GM18951 (cell line): ENCODE data around the gene SASH1.

ENCODE experiments used
- POLR2A ChIP-seq: IDR thresholded peaks from 4 replicates; pipeline ENCODE4 v1.6.1; 2011; ENCODE audit warnings: mild to moderate bottlenecking; ENCODE audit not compliant: insufficient read length, insufficient read depth; ENCODE audit errors: extremely low read depth
- in situ Hi-C: fragments of 300-500 bp; cut with MboI; formaldehyde crosslinking; loops from one replicate; pipeline ENCODE4 v1.12.0; 2022; ENCODE audit warnings: low sequenced_read_pairs, mixed read lengths, inconsistent platforms; ENCODE audit not compliant: unreplicated experiment

SASH1 gene

DNA sequence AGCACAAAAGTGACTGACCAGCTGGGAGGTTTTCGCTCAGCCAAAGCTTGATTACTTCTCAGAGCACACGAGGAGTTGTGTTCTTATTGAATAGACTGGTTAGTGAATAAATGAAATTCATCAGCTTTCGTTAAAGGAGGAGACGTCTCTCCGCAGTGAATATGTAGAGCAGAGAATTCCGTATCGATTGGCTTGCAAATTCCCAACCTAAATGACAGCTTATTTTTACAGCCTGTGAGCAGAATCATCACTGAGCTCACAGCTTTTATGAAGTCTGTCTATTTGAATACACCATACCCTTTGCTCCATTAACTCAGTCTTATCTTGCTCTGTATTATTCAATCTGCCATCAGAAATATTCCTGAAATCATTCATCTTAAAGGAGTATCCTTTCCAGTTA lies 192.7 kb downstream of the SASH1 start:
- in situ Hi-C loops: no loop called here
- no peak for TF ChIP-seq POLR2A

DNA sequence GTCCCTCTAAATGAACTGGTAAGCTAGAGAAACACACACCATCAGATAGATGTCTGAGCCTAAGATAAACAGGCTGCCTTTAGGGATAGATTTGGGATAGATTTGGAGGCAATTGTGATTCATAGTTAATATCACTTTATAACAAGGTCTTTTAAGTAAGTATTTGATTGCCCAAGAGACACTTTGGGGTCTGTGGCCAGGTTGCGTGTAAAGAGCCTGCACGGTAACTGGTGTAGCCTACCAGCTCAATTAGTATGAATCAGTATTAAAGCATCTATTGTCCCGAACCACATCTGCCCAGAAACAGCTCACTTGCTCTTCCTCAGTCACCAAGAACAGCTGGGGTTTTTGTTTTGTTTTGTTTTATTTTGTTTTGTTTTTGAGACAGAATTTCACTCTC lies 193.3 kb downstream of the SASH1 start:
- in situ Hi-C loops: no loop called here
- TF ChIP-seq POLR2A: no peak

DNA sequence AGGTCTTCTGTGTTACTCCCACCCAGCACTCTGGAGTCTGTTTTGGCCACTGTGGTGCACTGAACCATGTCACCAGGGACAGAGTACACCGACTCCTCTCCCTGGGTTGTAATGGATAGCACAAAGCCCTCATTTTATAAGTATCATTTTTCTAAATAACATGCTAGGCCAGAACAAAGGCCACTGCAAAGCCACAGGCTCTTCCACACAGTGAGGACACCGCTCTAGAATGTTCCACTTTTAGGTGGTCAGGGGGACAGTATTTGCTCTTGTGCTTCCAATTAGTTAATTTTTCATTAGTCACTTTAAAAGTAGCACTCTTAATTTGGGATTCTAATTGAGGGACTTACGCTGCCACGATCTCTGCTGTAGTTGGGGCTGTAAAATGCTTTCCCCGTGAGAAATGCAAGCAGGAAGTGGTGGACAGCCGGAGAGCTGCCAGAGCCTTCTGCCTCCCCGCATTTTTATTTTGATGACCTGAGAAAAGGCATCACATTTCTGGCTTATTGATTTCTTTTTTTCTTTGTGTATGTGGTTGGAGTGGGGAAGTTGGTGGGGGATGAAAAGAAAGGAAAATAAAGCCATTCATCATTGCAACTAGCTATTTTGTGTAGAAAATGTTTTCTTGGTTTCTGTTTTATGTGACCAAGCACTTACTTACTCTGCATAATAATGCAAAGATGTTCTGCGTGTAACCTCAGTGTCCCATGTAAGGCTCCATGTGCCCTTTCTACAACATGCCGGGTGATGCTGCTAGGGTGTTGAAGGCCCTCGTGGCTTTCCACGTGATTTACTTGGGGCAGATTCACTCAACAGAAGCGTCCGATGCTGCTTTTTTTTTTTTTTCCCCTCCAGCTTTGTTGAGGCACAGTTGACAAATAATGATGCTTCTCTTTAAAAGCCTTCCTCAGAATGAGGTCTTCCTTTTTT lies 195.9 kb downstream of the SASH1 start:
- in situ Hi-C loops: no loop called here
- TF ChIP-seq POLR2A: no peak

DNA sequence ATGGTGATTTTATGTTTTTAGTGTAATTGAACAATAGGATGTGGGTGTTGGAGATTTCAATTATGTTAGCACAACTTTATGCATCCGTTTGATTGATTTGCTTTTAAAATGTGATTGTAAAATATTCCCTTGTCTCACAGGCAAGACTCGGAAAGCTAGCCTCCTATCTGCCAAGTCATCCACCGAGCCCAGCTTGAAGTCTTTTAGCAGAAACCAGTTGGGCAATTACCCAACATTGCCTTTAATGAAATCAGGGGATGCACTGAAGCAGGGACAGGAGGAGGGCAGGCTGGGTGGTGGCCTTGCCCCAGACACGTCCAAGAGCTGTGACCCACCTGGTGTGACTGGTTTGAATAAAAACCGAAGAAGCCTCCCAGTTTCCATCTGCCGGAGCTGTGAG lies 200.9 kb downstream of the SASH1 start:
- in situ Hi-C loops: no loop called here

DNA sequence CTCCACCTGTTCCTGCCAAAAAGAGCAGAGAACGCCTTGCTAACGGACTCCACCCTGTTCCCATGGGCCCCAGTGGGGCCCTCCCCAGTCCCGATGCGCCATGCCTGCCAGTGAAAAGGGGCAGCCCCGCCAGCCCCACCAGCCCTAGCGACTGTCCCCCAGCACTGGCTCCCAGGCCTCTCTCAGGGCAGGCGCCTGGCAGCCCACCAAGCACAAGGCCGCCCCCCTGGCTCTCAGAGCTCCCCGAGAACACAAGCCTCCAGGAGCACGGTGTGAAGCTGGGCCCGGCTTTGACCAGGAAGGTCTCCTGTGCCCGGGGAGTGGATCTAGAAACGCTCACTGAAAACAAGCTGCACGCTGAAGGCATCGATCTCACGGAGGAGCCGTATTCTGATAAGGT lies 201.8 kb downstream of the SASH1 start:
- in situ Hi-C loops: no loop called here
- TF ChIP-seq POLR2A: no peak

More for the DNA sequence above, 200.9 kb downstream of the SASH1 start:
- no peak for TF ChIP-seq POLR2A

DNA sequence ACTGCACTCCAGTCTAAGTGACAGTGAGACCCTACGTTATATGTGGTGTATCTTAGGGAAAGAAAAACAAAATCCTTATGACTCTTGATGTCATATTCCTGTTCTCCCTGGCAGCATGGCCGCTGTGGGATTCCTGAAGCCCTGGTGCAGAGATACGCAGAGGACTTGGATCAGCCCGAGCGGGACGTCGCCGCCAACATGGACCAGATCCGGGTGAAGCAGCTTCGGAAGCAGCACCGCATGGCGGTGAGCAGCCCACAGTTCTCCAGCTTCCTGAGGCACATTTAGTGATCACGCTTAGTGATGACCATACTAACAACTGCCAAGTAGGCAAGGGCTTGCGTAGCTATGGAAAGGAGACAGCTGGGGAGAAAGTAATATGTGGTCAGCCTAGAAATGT lies 203.3 kb downstream of the SASH1 start:
- in situ Hi-C loops: no loop called here

DNA sequence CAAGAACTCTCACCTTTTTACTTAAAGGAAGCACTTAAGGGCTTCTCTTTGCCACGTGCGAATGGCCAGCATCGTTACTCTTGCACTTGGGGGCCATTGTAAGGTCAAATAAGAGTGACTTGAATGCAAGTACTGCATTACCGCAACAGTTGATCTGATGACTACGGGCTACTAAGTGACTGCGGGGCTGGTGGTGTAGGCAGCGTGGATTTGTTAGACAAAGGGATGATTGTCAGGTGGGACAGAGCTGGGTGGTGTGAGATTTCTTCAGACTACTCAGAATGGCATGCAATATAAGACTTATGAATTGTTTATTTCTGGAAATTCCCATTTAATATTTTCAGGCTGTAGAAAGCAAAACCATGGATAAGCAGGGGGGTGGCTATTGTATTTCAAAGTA lies 204.5 kb downstream of the SASH1 start:
- in situ Hi-C loops: no loop called here
- no peak for TF ChIP-seq POLR2A

More for the DNA sequence above, 203.3 kb downstream of the SASH1 start:
- TF ChIP-seq POLR2A: no peak

DNA sequence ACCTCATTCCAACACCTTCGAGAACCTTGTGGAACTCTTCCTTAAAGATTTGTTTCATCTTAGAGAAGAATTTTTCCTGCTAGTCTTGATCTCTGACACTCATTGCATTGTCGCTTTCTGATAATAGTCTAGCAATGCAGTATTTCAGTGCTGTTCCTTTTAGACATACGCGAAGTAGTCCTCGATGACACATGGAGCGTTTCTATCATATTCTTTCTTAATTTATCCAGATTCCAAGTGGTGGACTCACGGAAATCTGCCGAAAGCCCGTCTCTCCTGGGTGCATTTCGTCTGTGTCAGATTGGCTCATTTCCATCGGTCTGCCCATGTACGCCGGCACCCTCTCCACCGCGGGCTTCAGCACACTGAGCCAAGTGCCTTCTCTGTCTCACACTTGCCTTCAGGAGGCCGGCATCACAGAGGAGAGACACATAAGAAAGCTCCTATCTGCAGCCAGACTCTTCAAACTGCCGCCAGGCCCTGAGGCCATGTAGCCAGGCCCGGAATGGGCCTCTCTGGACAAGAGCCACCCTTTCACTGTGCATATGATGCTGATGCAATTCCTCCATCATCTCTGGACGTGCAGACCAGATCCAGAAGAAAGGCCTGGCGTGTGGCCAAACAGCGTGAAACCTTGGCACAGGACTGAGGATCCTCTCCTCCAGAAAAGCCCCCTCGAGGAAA lies 205.6 kb downstream of the SASH1 start:
- TF ChIP-seq POLR2A: no peak
- in situ Hi-C loops: no loop called here

DNA sequence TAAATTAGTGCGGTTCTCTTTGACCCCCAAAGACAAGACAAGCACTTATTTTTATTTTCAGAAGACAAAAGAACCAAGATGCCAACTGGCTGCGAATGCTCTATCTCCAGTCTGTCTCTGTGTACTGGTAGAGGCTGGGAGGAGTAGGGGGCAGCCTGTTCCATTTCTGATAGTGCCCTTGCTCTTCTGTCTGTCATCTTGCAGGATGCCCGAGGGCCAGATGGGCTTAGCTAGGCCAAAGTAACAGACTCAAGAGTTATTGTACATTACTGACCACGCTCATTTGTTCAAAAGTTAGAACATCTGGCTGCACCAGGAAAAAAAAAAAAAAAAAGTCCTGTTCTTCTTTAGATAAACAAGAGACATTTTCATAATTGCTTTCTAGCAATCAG lies 206.1 kb downstream of the SASH1 start:
- in situ Hi-C loops: no loop called here
- no peak for TF ChIP-seq POLR2A

DNA sequence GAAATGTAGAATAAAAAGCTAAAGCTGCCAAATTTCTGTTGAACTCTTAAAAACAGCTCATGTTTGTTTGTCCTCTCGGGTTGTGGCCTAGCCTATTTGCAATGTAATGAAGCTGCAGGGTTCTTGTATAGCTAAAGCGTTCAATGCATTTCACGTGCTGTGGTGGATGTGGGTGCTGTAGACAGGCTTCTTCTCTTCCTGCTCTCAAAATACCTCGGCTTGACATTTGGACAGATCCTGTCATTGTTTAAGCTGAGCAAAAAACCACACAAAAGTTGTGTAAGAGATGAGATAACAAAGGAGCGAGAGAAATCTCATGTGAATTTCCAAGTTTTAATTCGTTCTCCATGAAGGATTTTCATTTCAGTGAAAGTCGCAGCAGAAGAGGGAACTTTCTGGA lies 207.9 kb downstream of the SASH1 start:
- TF ChIP-seq POLR2A: no peak
- in situ Hi-C loops: no loop called here

DNA sequence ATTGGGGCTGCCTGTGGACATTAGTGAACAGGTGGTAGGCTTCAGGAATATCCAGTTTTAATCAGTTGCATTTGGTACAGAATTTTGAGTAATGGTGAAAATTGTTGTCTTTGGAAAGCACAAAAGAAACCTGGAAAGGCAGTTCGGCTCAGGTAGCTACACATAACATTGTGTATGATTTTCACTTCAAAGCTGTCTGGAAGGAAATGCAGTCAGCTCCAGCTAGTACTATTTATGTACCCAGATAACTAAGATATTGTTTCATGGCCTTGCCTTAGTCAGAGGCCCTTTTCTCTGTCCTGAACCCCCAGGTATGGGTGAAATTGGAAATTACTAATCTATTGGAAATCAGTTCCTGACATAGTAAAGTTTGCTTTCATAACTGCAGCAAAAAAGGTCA lies 208.6 kb downstream of the SASH1 start:
- in situ Hi-C loops: no loop called here
- TF ChIP-seq POLR2A: no peak

DNA sequence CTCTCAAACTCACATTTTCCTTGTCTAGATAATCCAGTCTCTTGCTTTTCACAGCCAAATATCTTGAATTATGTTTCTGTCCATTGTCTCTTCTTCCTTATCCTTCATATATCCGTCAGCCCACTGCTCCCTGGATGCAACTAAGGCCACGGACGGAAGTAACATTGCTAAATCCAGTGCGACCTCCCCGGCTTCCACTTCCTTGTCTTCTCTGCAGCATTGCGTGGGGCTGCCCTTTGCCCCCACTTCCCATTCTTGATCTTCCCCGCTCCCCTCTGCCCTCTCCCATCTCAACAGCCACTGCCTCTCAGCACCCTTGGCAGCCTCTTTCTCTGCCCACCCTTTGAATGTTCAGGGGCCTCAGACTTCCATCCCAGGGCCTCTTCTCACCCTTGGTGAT lies 213.8 kb downstream of the SASH1 start:
- TF ChIP-seq POLR2A: no peak

DNA sequence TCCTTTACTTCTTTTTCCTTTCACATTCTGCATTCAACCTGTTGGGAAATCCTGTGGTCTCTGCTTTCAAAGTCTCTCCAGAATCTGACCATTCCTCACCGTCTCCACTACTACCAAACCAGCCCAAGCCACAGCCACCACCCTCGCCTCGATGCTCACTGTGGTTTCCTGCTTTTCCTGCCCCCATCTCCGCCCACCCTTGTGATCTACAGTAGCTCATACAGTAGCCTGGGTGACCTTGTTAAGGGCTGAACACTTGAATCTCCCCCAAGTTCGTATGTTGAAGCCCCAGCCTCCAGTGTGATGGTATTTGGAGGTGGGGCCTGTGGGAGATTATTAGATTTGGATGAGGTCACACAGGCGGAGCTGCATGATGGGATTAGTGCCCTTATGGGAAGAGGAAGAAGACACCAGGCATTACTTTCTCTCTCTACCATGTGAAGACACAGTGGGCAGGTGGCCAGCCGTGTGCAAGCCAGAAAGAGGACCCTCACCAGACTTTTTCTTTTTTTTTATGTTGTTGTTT lies 215.2 kb downstream of the SASH1 start:
- in situ Hi-C loops: no loop called here
- TF ChIP-seq POLR2A: no peak

More for the DNA sequence above, 213.8 kb downstream of the SASH1 start:
- in situ Hi-C loops: no loop called here
